GM10266 (cell line): ENCODE results near the gene PLD3.

Source experiments
- DNase-seq: peaks from one replicate; pipeline ENCODE4 v3.0.0; 2012; ENCODE audit errors: extremely low spot score
- TF ChIP-seq, protein P1 (sequence below): IDR thresholded peaks from 2 replicates; pipeline ENCODE4 v1.5.1; 2012; ENCODE audit warnings: mild to moderate bottlenecking, low read depth; ENCODE audit not compliant: control insufficient read depth, insufficient read depth; ENCODE audit errors: missing control alignments

Gene PLD3

DNA sequence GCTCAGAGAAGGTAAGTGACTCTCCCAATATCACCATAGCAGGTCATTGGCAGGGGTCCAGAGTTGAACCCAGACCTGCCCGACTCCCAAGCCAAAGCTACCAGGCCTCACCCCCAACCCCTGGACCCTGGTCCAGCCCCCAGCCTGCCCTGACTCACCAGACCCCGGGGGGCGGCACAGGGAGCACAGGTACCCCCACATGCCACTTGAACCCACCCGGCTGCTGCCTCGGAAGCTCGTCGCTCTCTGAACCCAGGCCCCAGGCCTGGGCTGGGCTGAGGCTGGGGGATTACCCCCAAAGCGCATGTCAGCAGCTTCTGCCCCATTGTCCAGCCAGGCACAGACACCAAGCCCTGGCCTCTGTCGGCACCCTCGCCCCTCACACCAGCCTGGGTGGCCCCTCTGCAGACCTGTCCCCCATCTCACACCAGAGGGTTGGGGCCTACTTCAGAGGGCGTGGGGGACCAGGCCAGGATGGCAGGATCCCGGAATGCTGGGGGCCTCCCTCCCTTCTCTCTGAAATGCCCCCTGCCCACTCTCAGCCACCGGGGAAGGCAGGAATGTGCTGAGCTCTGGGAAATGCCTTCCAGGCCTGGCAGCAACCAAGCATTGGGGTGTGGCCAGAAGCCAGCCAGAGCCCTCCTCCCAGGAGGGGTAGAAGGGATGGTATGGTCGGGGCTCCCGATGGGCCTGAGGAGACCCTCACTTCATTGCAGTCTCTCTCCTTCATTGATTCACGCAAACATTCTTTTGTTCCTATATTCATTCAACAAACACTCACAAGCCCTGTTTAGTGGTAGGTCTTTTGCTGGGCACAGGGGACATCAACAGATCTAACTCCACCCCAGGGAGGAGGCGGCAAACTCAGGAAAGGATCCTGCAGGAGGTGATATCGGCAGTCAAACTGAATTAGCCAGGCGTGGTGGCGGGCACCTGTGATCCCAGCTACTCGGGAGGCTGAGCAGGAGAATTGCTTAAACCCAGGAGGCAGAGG lies 66.3 kb downstream of the PLD3 start:
- TF ChIP-seq, protein P1, sequence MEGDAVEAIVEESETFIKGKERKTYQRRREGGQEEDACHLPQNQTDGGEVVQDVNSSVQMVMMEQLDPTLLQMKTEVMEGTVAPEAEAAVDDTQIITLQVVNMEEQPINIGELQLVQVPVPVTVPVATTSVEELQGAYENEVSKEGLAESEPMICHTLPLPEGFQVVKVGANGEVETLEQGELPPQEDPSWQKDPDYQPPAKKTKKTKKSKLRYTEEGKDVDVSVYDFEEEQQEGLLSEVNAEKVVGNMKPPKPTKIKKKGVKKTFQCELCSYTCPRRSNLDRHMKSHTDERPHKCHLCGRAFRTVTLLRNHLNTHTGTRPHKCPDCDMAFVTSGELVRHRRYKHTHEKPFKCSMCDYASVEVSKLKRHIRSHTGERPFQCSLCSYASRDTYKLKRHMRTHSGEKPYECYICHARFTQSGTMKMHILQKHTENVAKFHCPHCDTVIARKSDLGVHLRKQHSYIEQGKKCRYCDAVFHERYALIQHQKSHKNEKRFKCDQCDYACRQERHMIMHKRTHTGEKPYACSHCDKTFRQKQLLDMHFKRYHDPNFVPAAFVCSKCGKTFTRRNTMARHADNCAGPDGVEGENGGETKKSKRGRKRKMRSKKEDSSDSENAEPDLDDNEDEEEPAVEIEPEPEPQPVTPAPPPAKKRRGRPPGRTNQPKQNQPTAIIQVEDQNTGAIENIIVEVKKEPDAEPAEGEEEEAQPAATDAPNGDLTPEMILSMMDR, result no peak
- no peak for DNase-seq

DNA sequence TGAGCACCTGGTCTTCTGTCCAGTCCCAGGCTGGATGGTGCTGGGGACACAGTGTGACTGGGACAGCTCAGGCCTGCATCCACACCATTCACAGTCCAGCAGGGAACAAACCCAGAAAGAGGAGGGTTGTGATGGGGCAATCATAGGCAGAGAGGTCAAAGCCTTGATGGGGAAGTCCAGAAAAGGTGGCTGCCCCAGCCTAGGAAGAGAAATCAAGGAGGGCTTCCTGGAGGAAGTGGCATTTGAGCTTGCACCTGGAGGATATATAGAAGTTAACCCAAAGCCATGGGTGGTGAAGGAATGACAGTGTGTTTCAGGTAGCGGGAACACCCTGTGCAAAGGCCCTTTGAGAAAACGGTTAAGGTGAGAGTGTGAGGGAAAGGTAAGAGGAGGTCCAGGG lies 67.3 kb downstream of the PLD3 start:
- DNase-seq, result no peak
- TF ChIP-seq, protein P1, result no peak

DNA sequence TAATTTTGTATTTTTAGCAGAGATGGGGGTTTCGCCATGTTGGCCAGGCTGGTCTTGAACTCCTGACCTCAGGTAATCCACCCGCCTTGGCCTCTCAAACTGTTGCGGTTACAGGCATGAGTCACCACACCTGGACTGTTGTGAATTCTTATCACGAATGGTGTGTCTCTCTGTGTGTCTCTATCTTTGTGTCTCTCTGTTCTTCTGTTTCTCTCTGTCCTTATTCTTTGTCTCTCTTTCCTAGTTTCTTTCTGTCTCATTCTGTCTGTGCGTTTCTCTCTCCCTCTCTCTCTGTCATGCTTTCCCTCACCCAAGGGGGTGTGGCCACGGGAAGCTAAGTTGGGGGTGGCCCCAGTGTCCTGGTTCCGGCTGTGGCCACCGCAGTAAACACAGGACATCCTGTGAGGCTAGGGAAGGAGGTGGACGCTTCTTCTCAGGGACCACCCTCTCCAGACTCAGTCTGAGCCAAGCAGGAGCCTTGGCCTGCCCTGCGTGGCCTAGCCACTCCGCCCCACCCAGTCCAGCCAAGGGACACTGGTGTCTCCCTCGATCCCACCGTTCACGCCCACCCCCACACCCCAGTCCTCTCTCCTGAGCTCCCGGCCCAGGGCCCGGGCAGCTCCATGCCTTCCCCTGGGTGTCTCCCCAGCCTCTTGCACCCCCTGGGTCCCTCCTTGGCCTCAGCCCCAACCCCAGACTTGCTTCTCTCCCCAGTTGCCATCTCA lies 68.6 kb downstream of the PLD3 start:
- TF ChIP-seq, protein P1, result no peak
- peak; percentile 53 for DNase-seq

DNA sequence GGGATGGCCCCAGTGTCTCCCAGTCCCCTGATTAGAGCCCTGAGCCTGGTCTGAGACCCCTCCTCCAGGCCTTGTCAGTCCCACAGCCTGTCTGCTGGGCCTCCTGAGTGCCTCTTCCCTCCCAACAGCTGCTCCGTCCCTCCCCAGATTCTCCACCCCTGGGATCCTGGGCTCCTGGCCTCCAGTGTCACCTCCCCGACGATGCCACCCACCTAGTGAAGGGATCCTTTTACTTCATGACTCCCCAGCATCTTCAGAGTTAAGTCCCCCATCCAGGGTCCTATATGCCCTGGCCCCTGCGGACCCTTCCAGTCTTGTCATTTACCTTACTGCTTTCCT lies 69.1 kb downstream of the PLD3 start:
- no peak for DNase-seq
- TF ChIP-seq, protein P1, result no peak

DNA sequence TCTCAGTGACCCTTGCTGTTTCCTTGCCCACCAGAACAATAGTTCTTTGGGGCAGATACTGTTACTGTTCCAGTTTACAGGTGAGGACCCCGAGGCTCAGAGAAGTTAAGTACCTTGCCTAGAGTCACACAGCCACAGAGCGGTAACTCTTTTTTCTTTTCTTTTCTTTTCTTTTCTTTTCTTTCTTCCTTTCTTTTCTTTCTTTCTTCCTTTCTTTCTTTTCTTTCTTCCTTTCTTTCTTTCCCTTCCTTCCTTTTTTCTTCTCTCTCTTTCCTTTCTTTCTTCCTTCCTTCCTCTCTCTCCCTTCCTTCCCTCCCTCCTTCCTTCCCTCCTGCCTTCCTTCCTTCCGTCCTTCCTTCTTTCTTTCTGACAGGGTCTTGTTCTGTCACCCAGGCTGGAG lies 69.5 kb downstream of the PLD3 start:
- TF ChIP-seq, protein P1, result no peak

DNA sequence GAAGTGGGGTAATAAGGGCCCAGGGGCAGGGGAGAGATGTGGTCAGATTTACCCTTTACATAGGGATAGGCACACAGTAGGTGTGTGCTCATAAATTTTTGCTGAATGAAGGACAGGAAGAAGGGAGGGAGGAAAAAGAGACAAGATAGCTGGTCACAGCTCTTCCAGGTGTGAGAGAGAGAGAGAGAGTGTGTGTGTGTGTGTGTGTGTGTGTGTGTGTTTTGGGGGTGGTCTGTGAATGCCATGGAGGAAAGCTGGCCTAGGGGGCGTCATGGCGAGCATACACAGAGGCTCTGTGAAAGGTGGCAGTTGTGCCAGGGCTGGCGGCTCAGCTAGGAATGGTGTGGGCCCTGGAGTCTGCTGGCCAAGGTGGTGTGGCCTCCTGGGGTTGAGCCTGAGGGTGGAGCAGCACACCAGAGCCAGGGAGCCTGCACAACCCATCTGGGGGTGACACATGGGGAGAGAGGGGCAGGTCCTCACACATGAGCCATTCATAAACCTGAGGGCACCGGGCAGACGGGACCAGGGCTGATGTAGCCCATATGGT lies 70.6 kb downstream of the PLD3 start:
- no peak for DNase-seq
- TF ChIP-seq, protein P1, result no peak

More for the DNA sequence above, 69.5 kb downstream of the PLD3 start:
- DNase-seq, result no peak
